GM18499 (cell line): ENCODE data around the gene UNC79.
"Not testable (repeated sequence)": the region's sequence is repeated elsewhere in the genome, so short reads cannot be mapped to it uniquely, and the experiment has no call there.

Experiments used
- ATAC-seq: cut with Tn5 transposase; IDR thresholded peaks from one replicate; pipeline ENCODE4 v1.9.1; 2021; ENCODE audit warnings: moderate number of reproducible peaks; ENCODE audit not compliant: insufficient read depth, unreplicated experiment

Gene UNC79

DNA sequence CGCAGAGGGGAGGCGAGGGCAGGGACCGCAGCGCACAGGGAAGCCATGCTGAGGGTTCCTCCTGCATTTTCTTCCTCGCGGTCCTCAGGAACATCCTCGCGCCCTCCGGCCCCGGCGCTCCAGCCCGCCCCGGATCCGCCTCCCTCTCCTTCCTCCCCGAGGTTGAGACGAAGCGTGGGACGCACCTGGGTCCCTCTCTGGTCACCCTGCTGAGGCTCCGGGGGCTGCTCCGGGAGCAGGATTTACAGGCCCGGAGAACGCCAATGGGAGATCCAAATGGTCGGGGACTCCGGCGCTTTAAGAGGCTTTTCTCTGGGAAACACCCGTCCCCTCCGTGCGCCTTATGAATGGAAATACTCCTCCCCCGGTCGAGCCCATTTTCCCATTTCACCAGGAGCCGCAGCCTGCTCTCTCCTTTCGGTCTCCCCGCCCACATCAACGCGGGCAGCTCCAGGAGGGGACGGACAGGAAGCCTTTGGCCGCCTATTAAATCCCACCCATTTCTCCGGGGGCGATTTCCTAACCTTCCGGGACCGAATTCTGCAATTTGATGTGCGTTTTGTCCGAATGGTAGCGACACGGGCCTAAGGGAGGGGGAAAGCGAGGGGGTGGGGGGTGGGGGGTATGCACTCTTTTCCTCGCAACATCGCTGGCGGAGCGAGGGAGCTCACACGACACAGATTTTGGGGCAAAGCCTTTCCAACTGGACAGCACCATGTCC is at the start of gene UNC79:
TSS of gene UNC79 (plus strand) at position 625 of the 721 bp plus-strand sequence. CDS start at position 716, 91 bp downstream.
- ATAC-seq: no peak

DNA sequence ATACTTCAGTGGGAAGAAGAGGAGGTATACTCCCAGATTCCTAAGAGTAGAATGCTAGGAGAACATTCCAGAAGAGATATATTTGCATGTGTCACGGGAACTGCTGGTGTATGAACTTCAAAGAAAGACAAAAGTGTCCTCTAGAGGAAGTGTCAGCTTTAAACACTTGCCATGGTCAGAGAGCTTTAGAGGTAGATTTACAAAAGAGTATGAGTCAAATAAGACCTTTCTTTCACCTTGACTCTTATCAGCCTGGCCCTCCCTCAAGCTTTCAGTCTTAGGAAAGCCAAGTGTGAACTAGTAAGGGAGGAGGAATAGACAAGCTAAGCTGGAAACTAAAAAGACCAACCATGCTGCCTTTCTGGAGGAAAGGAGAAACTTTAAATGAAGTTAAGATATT is 49.1 kb upstream of the UNC79 start:
- ATAC-seq: peak; percentile 61

DNA sequence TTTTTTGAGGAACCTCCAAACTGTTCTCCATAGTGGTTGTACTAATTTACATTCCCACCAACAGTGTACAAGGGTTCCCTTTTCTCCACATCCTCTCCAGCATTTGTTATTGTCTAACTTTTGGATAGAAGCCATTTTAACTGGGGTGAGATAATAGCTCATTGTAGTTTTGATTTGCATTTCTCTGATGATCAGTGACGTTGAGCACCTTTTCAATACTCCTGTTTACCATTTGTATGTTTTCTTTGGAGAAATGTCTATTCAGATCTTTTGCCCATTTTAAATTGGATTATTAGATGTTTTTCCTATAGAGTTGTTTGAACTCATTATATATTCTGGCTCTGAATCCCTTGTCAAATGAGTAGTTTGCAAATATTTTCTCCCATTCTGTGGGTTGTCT is 46.5 kb upstream of the UNC79 start:
- not testable (repeated sequence) for ATAC-seq

DNA sequence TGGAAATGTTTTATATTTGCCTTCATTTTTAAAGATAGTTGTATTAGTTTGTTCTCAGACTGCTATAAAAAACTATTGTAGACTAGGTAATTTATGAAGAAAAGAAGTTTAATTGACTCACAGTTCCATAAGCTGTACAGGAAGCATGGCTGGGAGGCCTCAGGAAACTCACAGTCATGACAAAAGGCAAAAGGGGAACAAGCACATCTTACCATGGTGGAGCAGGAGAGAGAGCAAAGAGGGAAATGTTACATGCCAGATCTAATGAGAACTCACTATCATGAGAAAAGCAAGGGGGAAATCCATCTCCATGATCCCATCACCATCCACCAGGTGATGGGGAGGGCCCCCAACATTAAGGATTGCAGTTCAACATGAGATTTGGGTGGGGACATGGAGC is 35.5 kb upstream of the UNC79 start:
- no peak for ATAC-seq

DNA sequence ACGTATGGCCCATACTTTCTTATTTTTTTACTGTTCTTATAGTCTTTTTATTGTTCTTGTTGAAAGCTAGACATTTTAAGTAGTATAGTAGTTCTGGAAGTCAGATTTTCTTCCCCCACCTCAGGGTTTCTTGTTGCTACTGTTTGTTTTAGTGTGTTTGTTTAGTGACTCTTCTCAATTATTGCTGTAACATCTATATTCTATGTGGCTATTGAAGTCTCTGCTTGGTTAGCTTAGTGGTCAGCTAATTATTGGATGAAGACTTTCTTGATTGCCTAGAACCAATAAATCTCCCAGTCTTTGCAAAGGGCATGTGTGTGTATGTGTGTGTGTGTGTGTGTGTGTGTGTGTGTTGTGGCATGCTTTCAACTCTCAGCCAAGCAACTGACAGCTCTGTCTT is 34.3 kb upstream of the UNC79 start:
- no peak for ATAC-seq

DNA sequence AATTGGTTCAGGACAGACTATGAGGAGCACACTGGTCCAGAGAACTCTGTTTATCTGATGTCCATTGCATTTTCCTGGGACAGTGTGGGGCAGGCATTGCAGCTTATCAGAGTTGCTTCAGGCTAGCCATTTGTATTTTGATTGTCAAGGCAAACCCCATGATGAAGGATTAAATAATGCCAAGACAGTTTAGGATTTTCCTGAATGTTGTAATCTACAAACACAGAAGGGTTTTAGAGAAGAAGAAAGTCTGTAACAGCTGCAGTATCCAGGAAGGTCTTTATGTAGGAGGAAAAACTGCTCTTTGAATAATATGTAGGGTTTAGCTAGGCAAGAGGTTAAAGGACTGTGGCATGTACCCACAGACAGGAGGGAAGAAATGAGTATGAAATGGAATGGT is 32.2 kb upstream of the UNC79 start:
- no peak for ATAC-seq

DNA sequence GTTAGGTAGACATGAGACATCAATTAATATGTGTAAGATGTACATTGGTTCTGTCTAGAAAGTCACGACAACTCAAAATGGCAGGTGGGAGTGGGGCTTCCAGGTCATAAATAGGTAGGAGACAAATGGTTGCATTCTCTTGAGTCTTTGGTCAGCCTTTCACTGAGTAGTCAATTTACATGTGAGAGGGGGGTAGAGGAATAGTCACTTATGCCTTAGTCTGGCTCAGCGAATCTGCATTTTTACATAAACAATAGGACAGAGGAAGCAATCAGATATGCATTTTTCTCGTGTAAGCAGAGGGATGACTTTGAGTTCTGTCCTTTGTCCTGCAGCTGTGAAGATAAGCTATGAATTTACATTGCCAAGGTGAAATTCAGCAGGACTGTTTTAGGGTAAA is 27.8 kb upstream of the UNC79 start:
- ATAC-seq: no peak

DNA sequence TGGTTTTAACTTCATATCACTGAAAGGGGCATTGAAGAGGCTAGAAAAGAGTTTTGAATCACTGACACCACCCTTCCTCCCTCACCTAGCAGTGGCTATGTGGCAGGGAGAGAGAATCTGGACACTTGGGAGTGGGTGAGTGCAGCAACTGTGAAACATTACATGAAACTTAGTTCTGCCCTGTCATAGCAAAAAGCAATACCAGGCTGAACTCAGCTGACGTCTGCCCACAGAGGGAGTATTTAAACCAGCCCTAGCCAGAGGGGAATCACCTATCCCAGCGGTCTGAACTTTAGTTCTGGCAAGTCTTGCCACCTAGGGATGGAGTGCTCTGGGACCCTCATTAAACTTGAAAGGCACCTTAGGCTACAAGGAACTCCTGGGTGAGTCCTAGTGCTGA is 20.7 kb upstream of the UNC79 start:
- no peak for ATAC-seq

DNA sequence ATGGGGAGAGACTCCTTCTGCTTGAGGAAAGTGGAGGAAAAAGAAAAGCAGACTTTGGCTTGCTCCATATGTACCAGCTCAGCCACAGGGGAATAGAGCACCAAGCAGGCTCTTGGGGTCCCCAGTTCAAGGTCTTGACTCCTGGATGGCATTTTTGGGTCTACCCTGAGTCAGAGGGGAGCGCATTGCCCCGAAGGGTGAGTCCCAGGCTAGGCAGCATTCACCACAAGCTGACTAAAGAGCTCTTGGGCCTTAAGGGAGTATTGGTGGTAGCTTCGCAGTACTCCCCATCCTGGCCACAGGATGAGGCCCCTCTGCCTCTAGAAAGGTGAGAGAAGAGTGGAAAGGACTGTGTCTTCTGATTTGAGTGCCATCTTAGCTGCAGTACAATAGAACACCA is 19.8 kb upstream of the UNC79 start:
- ATAC-seq: no peak

DNA sequence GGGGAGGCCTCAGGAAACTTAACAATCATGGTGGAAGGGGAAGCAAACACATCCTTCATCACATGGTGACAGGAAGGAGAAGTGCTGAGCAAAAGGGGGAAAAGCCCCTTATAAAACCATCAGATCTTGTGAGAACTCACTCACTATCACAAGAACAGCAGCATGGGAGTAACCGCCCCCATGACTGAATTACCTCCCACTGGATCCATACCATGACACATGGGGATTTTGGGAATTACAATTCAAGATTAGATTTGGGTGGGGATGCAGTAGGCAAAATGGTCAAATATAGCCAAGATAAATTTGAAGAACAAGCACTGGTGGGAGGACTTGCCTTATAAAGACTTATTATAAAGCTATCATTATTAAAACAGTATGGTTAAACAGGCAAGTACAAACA is 5.6 kb upstream of the UNC79 start:
- not testable (repeated sequence) for ATAC-seq

DNA sequence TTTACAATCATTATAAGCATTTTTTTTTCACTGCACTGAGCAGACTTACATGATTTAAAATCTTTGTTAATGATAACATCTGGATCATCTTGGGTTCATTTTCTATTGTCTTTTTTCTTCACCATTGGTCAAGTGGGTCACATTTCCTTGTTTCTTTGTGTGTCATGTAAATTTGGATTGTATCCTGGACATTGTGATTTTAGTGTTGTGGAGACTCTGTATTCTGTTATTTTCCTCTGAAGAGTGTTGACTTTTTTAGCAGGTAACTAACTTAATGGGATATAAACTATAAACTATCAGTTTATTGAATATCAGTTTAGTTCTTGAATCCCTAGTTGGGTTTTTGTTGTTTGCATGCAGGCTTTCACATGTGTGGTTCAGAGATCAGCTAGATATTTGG is 4.0 kb upstream of the UNC79 start:
- no peak for ATAC-seq

DNA sequence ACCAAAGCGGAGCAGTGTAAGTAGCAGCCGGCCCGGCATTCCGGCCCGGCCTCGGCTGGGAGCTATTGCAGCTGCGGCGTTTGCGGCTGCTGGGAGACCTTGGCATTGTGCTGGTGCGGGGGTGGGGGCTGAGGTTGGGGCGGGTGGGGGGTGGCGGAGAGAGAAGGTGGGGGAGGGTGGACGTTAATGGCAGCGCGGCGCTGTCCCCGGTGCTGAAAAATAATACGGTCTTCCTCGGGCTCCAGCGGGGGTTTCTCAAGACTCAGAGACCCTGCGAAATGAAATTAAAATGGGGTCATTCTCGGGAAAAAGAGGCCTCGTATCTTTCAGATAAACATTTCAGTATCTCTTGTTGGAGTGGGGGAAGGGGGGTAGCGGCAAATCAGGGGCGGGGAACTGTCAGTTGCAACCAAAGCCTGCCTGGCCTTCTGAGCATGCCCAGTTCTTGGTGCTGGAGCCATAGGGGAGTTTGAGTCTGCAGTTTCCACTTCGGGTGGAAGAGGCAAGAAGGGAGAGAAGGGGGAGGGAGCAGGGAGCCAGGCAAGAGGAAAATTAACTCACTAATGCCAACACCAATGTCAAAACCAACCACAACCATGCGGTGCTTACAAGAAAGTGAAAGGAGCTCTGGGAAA is 414 bp downstream of the UNC79 start:
- no peak for ATAC-seq

DNA sequence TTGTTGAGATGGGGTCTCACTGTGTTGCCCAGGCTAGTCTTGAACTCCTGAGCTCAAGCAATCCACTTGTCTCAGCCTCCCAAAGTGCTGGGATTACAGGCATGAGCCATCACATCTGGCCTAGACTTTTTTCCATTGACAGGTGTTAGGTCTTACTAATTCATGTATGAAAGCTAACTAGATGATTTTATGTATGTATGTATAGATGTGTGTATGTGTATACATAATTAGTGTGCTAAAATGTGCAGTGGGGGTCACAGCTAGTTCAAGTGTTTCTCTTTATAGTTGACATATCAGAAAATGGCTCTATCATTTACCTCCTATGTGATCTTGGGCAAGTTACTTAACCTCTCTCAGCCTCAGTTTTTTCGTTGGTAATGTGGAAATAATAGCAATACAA is 23.5 kb downstream of the UNC79 start:
- no peak for ATAC-seq

DNA sequence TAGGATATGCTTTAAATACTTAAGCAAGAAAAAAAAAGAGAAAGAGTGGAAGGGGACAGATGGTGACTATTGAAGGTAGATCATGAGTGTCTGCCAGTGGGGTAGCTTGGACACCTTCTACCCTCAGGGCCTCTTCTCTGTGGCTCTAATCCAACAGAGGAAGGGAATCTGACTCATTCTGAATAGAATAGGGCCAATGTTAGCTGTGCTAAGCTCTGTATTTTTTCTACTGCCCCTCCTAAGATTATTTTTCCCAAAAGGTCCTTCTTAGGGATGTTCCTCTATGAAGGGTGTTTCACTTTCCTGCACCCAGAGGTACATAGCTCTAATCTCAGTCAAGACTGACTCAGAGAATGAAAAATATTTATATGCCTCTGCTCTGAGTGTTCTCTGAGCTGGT is 25.6 kb downstream of the UNC79 start:
- ATAC-seq: no peak

DNA sequence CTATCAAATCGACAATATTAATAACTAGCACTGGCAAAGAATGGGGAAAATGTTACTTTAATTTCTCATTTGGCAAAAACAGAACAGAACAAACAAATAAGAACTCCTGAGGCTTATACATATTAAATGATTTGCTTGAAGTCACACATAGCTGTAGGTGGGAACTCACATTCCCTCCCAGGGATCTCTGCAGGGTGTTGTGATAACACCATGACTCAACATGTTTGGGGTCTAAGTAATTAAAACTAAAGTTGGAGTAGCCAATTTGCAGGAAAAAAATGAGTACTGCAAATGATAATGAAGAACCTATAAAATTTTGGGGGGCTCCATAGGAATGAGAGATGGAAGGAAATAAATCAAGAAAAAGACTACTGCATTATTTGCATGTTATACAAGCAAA is 27.5 kb downstream of the UNC79 start:
- no peak for ATAC-seq

DNA sequence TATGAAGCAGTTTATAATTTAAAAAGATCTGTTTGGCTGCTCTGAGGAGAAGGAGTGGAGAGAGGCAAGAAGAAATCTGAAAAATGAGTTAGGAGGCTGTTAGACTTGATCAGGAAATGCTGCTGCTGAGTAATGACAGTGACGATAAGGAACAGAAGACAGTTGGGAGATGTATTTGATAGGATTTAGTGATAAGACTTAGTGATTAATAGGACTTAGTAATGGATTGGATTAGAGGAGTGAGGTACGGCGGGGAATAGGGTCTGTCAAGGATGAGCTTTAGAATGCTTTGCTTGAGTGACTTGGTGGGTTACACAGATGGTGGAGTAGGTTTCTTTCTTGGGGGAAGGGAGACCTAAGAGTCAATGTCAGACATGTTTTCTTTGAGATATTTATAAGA is 31.7 kb downstream of the UNC79 start:
- ATAC-seq: no peak

DNA sequence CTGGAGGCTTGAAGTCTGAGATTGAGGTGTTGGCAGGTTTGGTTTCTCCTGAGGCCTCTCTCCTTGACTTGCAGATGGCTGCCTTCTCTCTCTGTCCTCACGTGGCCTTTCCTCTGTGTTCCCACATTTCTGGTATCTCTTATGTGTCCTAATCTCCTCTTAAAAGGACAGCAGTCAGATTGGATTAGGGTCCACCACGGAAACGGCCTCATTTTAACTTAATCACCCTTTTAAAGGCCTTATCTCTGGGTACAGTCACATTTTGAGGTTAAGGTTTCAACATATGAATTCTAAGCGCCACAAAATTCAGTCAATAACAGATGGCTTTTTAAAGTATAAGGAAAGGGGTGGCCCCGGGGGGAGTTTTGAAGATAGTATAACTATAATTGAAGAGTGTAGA is 33.5 kb downstream of the UNC79 start:
- no peak for ATAC-seq

DNA sequence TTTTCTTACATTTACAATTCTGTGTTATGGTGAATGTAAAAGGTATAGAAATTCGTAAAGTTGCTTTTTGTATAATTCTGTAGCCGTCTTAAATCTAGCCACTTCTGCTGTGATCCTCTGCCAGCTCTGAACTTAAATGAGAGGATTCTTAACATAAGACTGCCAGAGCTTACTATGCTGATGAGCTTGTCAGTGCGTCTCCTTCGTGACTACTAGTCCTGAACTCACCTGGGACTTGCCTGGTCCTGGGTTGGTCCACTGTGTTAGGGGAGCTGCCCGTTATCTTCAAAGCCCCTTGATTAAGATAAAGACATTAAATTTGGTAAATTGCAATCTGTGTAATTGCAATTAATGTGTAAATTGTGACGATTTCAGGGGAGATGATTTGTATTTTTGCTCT is 44.7 kb downstream of the UNC79 start:
- no peak for ATAC-seq

DNA sequence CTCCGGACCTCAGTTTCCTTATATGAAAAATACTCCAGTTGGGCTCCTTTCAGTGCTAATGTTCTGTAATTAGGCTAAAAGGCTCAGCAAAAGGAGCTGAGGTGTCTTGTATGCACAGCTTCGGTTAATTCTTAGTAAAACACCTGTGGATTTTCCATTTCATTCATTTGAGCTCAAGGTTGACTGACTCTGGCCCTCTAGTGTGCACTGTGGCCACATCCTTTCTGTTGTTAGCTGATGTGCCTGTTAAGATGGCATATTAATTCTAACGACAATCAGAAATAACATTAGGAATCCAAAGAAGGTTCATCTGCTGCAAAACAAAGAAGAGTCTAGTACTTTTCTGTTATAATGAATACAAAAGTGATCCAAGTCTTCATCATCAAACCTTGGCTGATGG is 45.6 kb downstream of the UNC79 start:
- no peak for ATAC-seq

DNA sequence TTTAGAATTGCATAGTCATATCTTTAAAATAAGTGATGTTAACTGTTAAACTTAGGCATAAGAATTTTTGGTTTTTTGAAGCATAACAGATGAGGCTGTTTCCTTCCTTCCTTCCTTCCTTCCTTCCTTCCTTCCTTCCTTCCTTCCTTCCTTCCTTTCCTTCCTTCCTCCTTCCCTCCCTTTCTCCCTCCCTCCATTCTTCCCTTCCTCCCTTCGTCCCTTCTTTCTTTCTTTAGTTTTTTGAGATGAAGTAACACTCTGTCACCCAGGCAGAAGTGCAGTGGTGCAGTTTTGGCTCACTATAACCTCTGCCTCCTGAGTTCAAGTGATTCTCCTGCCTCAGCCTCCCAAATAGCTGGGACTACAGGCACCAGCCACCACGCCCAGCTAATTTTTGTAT is 48.3 kb downstream of the UNC79 start:
- not testable (repeated sequence) for ATAC-seq

DNA sequence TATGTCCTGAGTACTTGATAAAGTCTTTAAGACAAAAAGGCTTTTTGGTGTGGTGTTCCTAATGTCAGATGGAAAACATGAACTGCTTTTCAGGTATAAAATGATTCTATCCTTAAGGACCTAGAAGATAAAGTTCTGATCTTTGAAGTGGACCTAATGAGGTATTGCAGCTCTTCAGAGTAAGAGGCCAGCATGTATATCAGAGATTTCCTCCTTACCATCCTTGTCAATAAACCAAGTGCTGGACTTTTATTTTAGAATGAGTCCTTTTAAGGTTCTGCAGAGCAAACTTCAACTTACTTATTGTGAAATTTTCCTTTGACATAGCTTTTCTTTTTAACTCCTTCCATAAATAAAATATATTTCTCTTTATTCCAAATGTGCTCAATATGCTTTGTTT is 50.1 kb downstream of the UNC79 start:
- ATAC-seq: no peak

DNA sequence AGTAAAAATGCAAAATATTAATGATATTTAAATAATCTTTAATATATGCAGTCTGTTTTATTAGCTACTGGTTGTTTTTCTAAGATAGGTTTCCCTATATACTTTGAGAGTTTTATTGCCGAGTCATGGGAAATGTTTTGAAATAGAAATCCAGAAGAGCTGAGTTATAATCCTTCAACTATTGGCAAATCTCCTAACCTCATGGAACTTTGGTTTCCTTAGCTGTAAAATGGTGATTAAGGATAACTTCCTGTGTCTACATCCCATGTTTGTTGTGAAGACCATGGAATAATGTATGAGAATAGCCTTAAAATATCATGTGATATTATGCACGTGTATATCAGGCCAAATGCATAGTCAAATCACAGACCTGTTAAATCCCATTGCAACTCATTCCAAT is 51.0 kb downstream of the UNC79 start:
- ATAC-seq: no peak
